ENCODE results near the gene ARHGAP5.

Gene ARHGAP5

DNA sequence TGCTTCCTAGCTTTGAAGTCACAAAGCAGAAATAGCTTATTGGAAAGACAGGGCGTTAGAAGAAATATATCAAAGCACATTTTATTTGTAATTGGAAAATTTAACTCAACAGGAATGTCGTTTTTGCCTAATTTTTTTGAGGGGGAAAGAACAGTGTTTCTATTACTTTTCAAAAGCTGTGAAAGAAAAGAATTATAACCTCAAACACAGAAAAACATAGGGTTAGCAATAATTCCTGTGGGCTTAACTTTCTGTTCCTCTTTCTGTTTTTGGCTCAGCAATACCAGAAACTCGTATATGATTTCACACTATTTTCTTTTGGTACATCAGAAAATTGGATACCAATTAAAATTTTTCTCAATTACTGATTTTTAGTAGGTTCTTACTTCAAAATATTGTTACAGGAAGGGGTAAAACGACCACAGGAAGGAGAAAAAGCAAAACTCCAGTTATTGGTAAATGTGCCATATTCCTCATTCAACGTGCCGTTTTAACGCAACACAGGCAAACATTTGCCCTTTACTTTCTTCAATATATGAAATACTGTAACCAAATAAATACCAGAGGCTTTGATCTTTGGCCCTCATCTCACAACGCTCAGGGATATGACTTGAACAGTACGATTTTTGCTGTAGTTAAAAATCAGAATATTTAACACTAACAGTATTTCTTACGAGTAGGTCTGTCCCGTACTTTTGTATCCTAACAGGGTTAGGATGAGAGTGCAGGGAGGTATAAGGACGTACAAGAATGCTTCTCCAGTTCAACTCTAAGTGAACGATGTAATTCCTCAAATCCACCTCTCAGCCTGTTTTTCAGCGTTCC is 123.5 kb downstream of the ARHGAP5 start:
- H3K27me3 ChIP-seq (ENCODE audit: insufficient read depth, poor library complexity, severe bottlenecking) = no peaks in the 10 kb centered on the region
- H3K27ac ChIP-seq (replicated peaks) = no peak overlapping the region
- peak overlapping the region; percentile 54 for H3K4me3 ChIP-seq (replicated peaks; ENCODE audit: insufficient read depth, low read length)
- TF ChIP-seq, protein P1, sequence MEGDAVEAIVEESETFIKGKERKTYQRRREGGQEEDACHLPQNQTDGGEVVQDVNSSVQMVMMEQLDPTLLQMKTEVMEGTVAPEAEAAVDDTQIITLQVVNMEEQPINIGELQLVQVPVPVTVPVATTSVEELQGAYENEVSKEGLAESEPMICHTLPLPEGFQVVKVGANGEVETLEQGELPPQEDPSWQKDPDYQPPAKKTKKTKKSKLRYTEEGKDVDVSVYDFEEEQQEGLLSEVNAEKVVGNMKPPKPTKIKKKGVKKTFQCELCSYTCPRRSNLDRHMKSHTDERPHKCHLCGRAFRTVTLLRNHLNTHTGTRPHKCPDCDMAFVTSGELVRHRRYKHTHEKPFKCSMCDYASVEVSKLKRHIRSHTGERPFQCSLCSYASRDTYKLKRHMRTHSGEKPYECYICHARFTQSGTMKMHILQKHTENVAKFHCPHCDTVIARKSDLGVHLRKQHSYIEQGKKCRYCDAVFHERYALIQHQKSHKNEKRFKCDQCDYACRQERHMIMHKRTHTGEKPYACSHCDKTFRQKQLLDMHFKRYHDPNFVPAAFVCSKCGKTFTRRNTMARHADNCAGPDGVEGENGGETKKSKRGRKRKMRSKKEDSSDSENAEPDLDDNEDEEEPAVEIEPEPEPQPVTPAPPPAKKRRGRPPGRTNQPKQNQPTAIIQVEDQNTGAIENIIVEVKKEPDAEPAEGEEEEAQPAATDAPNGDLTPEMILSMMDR (IDR thresholded peaks at IDR 0.05; ENCODE audit: insufficient read depth, low read length) = no peak
- TF ChIP-seq SPI1 (IDR thresholded peaks at IDR 0.05; ENCODE audit: borderline replicate concordance, low read depth) = peak; percentile 64
- no peak for DNase-seq (ENCODE audit: low read depth in 1 of 2, low spot score in 1 of 2)

DNA sequence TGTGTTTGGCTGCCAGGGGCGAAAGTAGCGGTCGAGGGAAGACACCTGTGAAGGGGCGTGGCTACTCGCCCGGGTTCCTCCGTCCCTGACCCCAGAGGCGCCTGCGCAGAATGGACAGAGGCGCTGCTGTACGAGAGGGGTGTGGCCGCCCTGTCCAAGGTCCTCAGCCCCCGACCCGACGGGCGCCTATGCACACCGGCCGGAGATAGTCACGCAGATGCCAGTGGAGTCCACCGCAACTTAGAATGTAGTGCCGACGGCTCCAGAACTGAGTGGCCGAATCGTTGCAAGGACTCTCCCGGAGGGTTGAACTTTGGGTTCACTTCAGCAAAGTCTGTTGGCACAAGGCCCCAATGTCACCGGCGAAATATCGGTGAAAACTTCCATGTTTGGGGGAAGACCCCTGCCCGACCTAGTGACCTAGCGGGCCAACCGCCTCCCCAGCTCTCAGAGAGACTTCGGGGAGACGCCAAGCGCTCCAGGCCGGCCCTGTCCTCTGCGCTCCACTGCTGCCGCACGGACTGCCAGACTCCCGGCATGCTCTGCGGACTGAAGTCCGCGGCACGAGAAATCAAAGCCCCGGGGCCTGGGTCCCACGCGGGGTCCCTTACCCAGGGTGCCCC is 124.2 kb downstream of the ARHGAP5 start:
- Histone ChIP-seq H3K27me3 (ENCODE audit: insufficient read depth, poor library complexity, severe bottlenecking) (no peaks in the 10 kb centered on the region), H3K27ac (replicated peaks) (no peak overlapping the region), H3K4me3 (replicated peaks; ENCODE audit: insufficient read depth, low read length) (peak overlapping the region; percentile 54)
- no peak for TF ChIP-seq SPI1 (IDR thresholded peaks at IDR 0.05; ENCODE audit: borderline replicate concordance, low read depth)
- TF ChIP-seq, protein P2, sequence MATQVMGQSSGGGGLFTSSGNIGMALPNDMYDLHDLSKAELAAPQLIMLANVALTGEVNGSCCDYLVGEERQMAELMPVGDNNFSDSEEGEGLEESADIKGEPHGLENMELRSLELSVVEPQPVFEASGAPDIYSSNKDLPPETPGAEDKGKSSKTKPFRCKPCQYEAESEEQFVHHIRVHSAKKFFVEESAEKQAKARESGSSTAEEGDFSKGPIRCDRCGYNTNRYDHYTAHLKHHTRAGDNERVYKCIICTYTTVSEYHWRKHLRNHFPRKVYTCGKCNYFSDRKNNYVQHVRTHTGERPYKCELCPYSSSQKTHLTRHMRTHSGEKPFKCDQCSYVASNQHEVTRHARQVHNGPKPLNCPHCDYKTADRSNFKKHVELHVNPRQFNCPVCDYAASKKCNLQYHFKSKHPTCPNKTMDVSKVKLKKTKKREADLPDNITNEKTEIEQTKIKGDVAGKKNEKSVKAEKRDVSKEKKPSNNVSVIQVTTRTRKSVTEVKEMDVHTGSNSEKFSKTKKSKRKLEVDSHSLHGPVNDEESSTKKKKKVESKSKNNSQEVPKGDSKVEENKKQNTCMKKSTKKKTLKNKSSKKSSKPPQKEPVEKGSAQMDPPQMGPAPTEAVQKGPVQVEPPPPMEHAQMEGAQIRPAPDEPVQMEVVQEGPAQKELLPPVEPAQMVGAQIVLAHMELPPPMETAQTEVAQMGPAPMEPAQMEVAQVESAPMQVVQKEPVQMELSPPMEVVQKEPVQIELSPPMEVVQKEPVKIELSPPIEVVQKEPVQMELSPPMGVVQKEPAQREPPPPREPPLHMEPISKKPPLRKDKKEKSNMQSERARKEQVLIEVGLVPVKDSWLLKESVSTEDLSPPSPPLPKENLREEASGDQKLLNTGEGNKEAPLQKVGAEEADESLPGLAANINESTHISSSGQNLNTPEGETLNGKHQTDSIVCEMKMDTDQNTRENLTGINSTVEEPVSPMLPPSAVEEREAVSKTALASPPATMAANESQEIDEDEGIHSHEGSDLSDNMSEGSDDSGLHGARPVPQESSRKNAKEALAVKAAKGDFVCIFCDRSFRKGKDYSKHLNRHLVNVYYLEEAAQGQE (IDR thresholded peaks at IDR 0.05; ENCODE audit: insufficient replicate concordance, low read depth) = peak; percentile 84
- peak in 1 of 2 experiments; percentile 60 for DNase-seq (ENCODE audit: low read depth in 1 of 2, low spot score in 1 of 2)

DNA sequence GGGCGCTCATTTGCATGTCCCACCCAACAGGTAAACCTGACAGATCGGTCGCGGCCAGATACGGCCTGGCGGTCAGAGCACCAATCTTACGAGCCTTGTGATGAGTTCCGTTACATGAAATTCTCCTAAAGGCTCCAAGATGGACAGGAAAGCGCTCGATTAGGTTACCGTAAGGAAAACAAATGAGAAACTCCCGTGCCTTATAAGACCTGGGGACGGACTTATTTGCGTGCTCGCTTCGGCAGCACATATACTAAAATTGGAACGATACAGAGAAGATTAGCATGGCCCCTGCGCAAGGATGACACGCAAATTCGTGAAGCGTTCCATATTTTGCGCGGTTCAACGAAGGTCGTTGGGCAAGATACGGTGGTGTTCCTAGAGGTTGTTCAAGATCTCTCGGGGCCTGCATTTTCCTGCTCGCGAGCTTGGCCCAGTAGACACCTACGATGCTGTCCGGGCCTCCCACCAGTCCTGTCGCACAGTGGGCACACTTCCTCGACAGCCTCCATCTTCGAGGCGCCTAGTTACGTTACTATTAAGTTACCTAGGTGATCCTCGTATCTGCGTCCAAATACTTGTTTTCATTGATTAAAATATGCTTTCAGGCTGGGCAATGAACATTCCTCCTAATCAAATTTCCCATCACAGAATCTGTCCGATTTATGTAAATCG is 124.8 kb downstream of the ARHGAP5 start, which contains the start of gene RNU6-7:
RNU6-7 (plus strand) TSS at position 230 of the 675 bp plus-strand sequence.
- Histone ChIP-seq H3K27ac (replicated peaks) (no peak within 1 kb of the TSS), H3K4me3 (replicated peaks; ENCODE audit: insufficient read depth, low read length) (peak within 1 kb of the TSS; percentile 54), H3K27me3 (ENCODE audit: insufficient read depth, poor library complexity, severe bottlenecking) (no peaks in the 10 kb centered on the region)
- TF ChIP-seq, protein P2 (IDR thresholded peaks at IDR 0.05; ENCODE audit: insufficient replicate concordance, low read depth) = no peak
- TF ChIP-seq, protein P1 (IDR thresholded peaks at IDR 0.05; ENCODE audit: insufficient read depth, low read length) = no peak
- peak in 1 of 2 experiments; percentile 4 for DNase-seq (ENCODE audit: low read depth in 1 of 2, low spot score in 1 of 2)

DNA sequence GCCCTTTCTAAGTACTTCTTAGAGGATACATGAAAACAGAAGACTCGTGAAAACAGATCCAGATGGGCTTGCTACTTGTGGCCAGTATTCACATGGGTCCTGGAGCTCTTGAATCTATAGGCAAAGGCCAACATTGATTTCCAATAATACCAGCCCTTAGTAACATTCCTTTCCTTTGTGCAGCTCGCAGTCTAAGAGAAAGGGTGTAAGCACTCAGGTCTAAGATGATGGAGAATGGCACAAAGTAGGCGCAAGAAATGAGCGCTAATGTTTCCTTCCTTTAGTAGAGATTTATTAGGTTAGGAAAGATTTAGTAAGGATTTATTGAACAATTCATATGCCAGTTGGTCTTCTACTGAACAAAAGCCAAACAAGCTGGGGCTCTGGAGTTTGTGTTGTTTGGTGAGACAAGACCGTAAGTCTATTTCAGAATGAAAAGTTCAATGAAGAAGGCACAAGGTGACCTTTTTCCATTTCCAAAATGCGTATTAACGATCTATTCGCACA is 125.4 kb downstream of the ARHGAP5 start:
- no peak for DNase-seq (ENCODE audit: low read depth in 1 of 2, low spot score in 1 of 2)
- H3K4me3 ChIP-seq (replicated peaks; ENCODE audit: insufficient read depth, low read length) = no peak overlapping the region; the same call in 1 of the 2 replicates
- TF ChIP-seq POLR2AphosphoS5 (IDR thresholded peaks at IDR 0.05; ENCODE audit: low read depth) (no peak), GABPA (IDR thresholded peaks at IDR 0.05; ENCODE audit: low read depth) (no peak), SPI1 (IDR thresholded peaks at IDR 0.05; ENCODE audit: borderline replicate concordance, low read depth) (no peak)
- TF ChIP-seq, protein P1 (IDR thresholded peaks at IDR 0.05; ENCODE audit: insufficient read depth, low read length) = no peak
- TF ChIP-seq, protein P2 (IDR thresholded peaks at IDR 0.05; ENCODE audit: insufficient replicate concordance, low read depth) = no peak
- H3K27me3 ChIP-seq (ENCODE audit: insufficient read depth, poor library complexity, severe bottlenecking) = no peaks in the 10 kb centered on the region
- no peak overlapping the region for H3K27ac ChIP-seq (replicated peaks)
